ENCODE measurements around the gene MRGPRG. TPM values are rescaled to one million over a fixed set of nuclear protein-coding genes. Genes with fewer than 3 reads are reported as not detected.

MRGPRG gene
- polyA plus RNA-seq, 1 donor (not counting 4 experiments of a cell fraction or from before 2014, with no cell fraction given) = not detected

- no peak for TF ChIP-seq CTCF (optimal IDR thresholded peaks at IDR 0.05 in 1 of 3, IDR thresholded peaks at IDR 0.05 in 1 of 3, conservative IDR thresholded peaks at IDR 0.05 in 1 of 3; ENCODE audit: extremely low read depth in 1 of 3, insufficient read depth in 2 of 3, low read length in 3 of 3)
- TF ChIP-seq EZH2 (IDR thresholded peaks at IDR 0.05; ENCODE audit: low read length) = no peak
- Histone ChIP-seq H3K27me3 (ENCODE audit: control insufficient read depth, extremely low read depth, insufficient read depth, low read length) (peaks cover 19% of the 10 kb centered on the region), H3K4me3 (ENCODE audit: control insufficient read depth in 2 of 3, extremely low read depth in 1 of 3, insufficient read depth in 2 of 3, low read depth in 1 of 3, low read length in 3 of 3) (no peak overlapping the region), H3K79me2 (ENCODE audit: control insufficient read depth, insufficient read depth, low read length) (no peaks in the 10 kb centered on the region), H2AFZ (ENCODE audit: control insufficient read depth, low read length) (no peak overlapping the region), H3K9me3 (ENCODE audit: control insufficient read depth, low read depth, low read length) (no peaks in the 10 kb centered on the region), H3K9ac (ENCODE audit: control insufficient read depth, extremely low read depth, insufficient read depth, low read length) (no peak overlapping the region), H3K36me3 (ENCODE audit: control insufficient read depth in 2 of 2, extremely low read depth in 1 of 2, insufficient read depth in 2 of 2, low read length in 2 of 2) (no peaks in the 10 kb centered on the region), H3K9me1 (ENCODE audit: control insufficient read depth, extremely low read depth, insufficient read depth, low read length) (no peaks in the 10 kb centered on the region), H3K4me2 (ENCODE audit: control insufficient read depth, extremely low read depth, insufficient read depth, low read depth, low read length) (no peak overlapping the region), H3K4me1 (ENCODE audit: control insufficient read depth, extremely low read depth, insufficient read depth, low read length) (no peaks in the 10 kb centered on the region), H3K27ac (ENCODE audit: control insufficient read depth, insufficient read depth, low read length) (no peak overlapping the region), H4K20me1 (ENCODE audit: control insufficient read depth, extremely low read depth, insufficient read depth, low read length) (no peaks in the 10 kb centered on the region)
- DNase-seq (ENCODE audit: low read depth, low spot score) (no peak), FAIRE-seq (no peak)
- dilution Hi-C loops (cut with MboI; ENCODE audit: extremely low pct_ligation_motif_present, low sequenced_read_pairs) = no loop called here
Measured at GRCh38 chr11:3189886-3190583, 28.6 kb downstream of the MRGPRG start.

- no peak for FAIRE-seq
- Histone ChIP-seq H3K79me2 (ENCODE audit: control insufficient read depth, insufficient read depth, low read length) (no peaks in the 10 kb centered on the region), H3K27me3 (ENCODE audit: control insufficient read depth, extremely low read depth, insufficient read depth, low read length) (peaks cover 19% of the 10 kb centered on the region), H3K4me3 (ENCODE audit: control insufficient read depth in 2 of 3, extremely low read depth in 1 of 3, insufficient read depth in 2 of 3, low read depth in 1 of 3, low read length in 3 of 3) (no peak overlapping the region), H3K9me3 (ENCODE audit: control insufficient read depth, low read depth, low read length) (no peaks in the 10 kb centered on the region), H3K4me1 (ENCODE audit: control insufficient read depth, extremely low read depth, insufficient read depth, low read length) (no peaks in the 10 kb centered on the region), H3K9ac (ENCODE audit: control insufficient read depth, extremely low read depth, insufficient read depth, low read length) (no peak overlapping the region), H3K4me2 (ENCODE audit: control insufficient read depth, extremely low read depth, insufficient read depth, low read depth, low read length) (no peak overlapping the region), H4K20me1 (ENCODE audit: control insufficient read depth, extremely low read depth, insufficient read depth, low read length) (no peaks in the 10 kb centered on the region), H2AFZ (ENCODE audit: control insufficient read depth, low read length) (no peak overlapping the region), H3K27ac (ENCODE audit: control insufficient read depth, insufficient read depth, low read length) (no peak overlapping the region), H3K9me1 (ENCODE audit: control insufficient read depth, extremely low read depth, insufficient read depth, low read length) (no peaks in the 10 kb centered on the region), H3K36me3 (ENCODE audit: control insufficient read depth in 2 of 2, extremely low read depth in 1 of 2, insufficient read depth in 2 of 2, low read length in 2 of 2) (no peaks in the 10 kb centered on the region)
- no peak for TF ChIP-seq CTCF (optimal IDR thresholded peaks at IDR 0.05 in 1 of 3, IDR thresholded peaks at IDR 0.05 in 1 of 3, conservative IDR thresholded peaks at IDR 0.05 in 1 of 3; ENCODE audit: extremely low read depth in 1 of 3, insufficient read depth in 2 of 3, low read length in 3 of 3)
- TF ChIP-seq EZH2 (IDR thresholded peaks at IDR 0.05; ENCODE audit: low read length) = no peak
- DNase-seq (ENCODE audit: low read depth, low spot score) = no peak
- dilution Hi-C loops (cut with MboI; ENCODE audit: extremely low pct_ligation_motif_present, low sequenced_read_pairs) = no loop called here
Measured at GRCh38 chr11:3189196-3189843, 29.3 kb downstream of the MRGPRG start.

All from keratinocyte (primary cell).